Activated B cell treated with CpG ODN at 0.5 μM for 24 hours (primary cell): Measurements from ENCODE around the gene CTBS. TPM values are rescaled to one million over a fixed set of nuclear protein-coding genes. Genes with fewer than 3 reads are reported as not detected.
A peak's percentile ranks its signal among the peaks of the same experiment; 100 is the strongest.

Experiments
- ATAC-seq: fragments of 200-7000 bp; cut with Tn5 transposase; one replicate; pipeline ENCODE4 v1.10.0; 2021; ENCODE audit warnings: low read depth, mild to moderate bottlenecking, moderate library complexity
- CTCF ChIA-PET: fragments of 350-600 bp; sonication (Branson Sonifier 250); formaldehyde crosslinking; loops from one replicate; lab custom pipeline; 2021; ENCODE audit warnings: antibody characterized with exemption; lab: Charles Lee
- POLR2A ChIA-PET: fragments of 350-600 bp; sonication (Branson Sonifier 250); formaldehyde crosslinking; loops from one replicate; lab custom pipeline; 2021; ENCODE audit warnings: antibody characterized with exemption; lab: Charles Lee
- DNase-seq: peaks from one replicate; pipeline ENCODE4 v3.0.0; 2022
- H3K27ac Mint-ChIP-seq: one replicate; pipeline ENCODE4 v1.8.0; 2020; ENCODE audit warnings: mixed read lengths
- H3K27me3 Mint-ChIP-seq: one replicate; pipeline ENCODE4 v1.8.0; 2021; ENCODE audit warnings: mixed read lengths
- H3K36me3 Mint-ChIP-seq: one replicate; pipeline ENCODE4 v1.8.0; 2021; ENCODE audit warnings: low read depth, mixed read lengths
- H3K4me1 Mint-ChIP-seq: one replicate; pipeline ENCODE4 v1.8.0; 2021; ENCODE audit warnings: mixed read lengths
- H3K4me3 Mint-ChIP-seq: one replicate; pipeline ENCODE4 v1.8.0; 2020; ENCODE audit warnings: mild to moderate bottlenecking, mixed read lengths
- H3K9me3 Mint-ChIP-seq: one replicate; pipeline ENCODE4 v1.8.0; 2020; ENCODE audit warnings: mixed read lengths
- CTCF ChIP-seq: fragments of 200-600 bp; IDR thresholded peaks from one replicate; pipeline ENCODE4 v1.8.0; 2022; ENCODE audit warnings: antibody characterized with exemption, mild to moderate bottlenecking
- intact Hi-C: fragments of 100-400 bp; cut with micrococcal nuclease; formaldehyde crosslinking; loops from one replicate; pipeline ENCODE4 v1.15.1; 2024
- total RNA-seq: library from RNA; stranded (reverse); gene quantifications from 2 replicates; pipeline ENCODE4 v1.2.3, GENCODE V29; 2022

CTBS gene
- total RNA-seq, 1 donor from 2014 or later: 13.2 TPM

DNA sequence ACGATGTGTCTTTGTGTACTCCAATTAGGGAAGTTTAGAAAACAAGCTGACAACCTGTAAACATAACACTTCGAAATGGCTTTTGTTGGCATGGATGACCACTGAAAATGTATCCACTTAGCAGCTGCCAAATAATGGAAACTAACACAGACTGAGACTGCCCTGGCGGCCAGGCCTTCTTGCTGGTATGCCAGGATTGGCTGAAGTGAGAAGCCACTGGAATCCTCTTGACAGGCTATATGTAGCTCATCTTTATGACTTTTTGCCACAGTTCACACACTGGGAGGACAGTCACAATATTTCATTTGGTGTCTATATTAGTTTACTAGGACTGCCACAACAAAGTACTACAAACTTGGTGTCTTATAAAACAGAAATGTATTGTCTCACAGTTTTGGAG is 12.9 kb upstream of the CTBS start:
- intact Hi-C loops: no loop called here
- no peak overlapping the region for H3K27ac Mint-ChIP-seq
- H3K36me3 Mint-ChIP-seq: no peaks in the 10 kb centered on the region
- peaks cover 8% of the 10 kb centered on the region for H3K9me3 Mint-ChIP-seq
- no peak for DNase-seq
- ChIA-PET POLR2A (interaction anchor here (0.6 kb wide), 1 partner anchor 463 kb away, joined by 3 read pairs; no protein-coding TSS in a partner anchor), CTCF (interaction anchor here (1.3 kb wide), 1 partner anchor 21 kb away, joined by 3 read pairs; no protein-coding TSS in a partner anchor)
- no peaks in the 10 kb centered on the region for H3K27me3 Mint-ChIP-seq
- no peak for TF ChIP-seq CTCF
- ATAC-seq: no peak
- H3K4me1 Mint-ChIP-seq: peaks cover 24% of the 10 kb centered on the region
- H3K4me3 Mint-ChIP-seq: no peak overlapping the region

- DNase-seq: no peak
- no peak for ATAC-seq
- peaks cover 8% of the 10 kb centered on the region for H3K9me3 Mint-ChIP-seq
- no peak overlapping the region for H3K4me3 Mint-ChIP-seq
- peaks cover 24% of the 10 kb centered on the region for H3K4me1 Mint-ChIP-seq
- H3K27ac Mint-ChIP-seq: no peak overlapping the region
- no peaks in the 10 kb centered on the region for H3K36me3 Mint-ChIP-seq
- intact Hi-C loops: no loop called here
- H3K27me3 Mint-ChIP-seq: no peaks in the 10 kb centered on the region
- ChIA-PET CTCF (interaction anchor here (0.6 to 1.4 kb wide), 2 partner anchors 12 to 34 kb away, joined by 3 to 4 read pairs; partner anchors contain the start of gene CTBS), POLR2A (interaction anchor here (0.6 to 5.4 kb wide), 3 partner anchors 12 to 163 kb away, joined by 5 to 49 read pairs (median 7); partner anchors contain the start of gene CTBS)
- no peak for TF ChIP-seq CTCF
Measured at GRCh38 chr1:84585803-84586202, 11.6 kb upstream of the CTBS start.

DNA sequence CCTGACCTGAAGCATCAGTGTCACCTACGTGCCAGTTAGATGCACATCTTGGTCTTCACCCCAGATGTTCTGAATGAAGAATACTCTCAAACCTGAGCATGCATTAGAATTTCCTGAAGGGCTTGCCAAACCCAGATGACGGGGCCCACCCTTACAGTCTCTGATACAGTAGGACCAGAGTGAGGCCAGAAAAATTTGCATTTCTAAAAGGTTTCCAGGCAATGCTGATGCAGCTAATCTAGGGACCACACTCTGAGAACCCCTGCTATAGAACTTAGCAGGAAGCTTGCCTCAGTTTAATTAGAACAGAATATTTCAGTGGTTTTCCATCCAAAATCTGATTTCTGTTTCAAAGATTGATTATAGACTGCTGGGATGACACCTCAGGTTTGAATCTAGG is 9.9 kb upstream of the CTBS start:
- peaks cover 8% of the 10 kb centered on the region for H3K9me3 Mint-ChIP-seq
- H3K36me3 Mint-ChIP-seq: no peaks in the 10 kb centered on the region
- peak; percentile 57 for ATAC-seq
- no peak for TF ChIP-seq CTCF
- peak overlapping the region; percentile 72 for H3K27ac Mint-ChIP-seq
- ChIA-PET CTCF (interaction anchor here (1.0 kb wide), 1 partner anchor 36 kb away, joined by 4 read pairs; no protein-coding TSS in a partner anchor), POLR2A (interaction anchor here (1.5 to 5.4 kb wide), 2 partner anchors 10 to 78 kb away, joined by 9 to 49 read pairs; partner anchors contain the start of genes CTBS, GNG5 and SPATA1)
- peak overlapping the region; percentile 21 for H3K4me3 Mint-ChIP-seq
- intact Hi-C loops: no loop called here
- H3K4me1 Mint-ChIP-seq: peaks cover 24% of the 10 kb centered on the region
- no peaks in the 10 kb centered on the region for H3K27me3 Mint-ChIP-seq
- no peak for DNase-seq

GRCh38 chr1:84583648-84584047 is 9.4 kb upstream of the CTBS start:
- CTCF ChIA-PET: no interaction called here
- H3K27me3 Mint-ChIP-seq: no peaks in the 10 kb centered on the region
- peaks cover 8% of the 10 kb centered on the region for H3K9me3 Mint-ChIP-seq
- POLR2A ChIA-PET: interaction anchor here (0.6 to 5.4 kb wide), 3 partner anchors 10 to 285 kb away, joined by 3 to 49 read pairs (median 9); partner anchors contain the start of genes CTBS, GNG5 and SPATA1
- H3K27ac Mint-ChIP-seq: peak overlapping the region; percentile 72
- H3K4me1 Mint-ChIP-seq: peaks cover 24% of the 10 kb centered on the region
- TF ChIP-seq CTCF: no peak
- H3K36me3 Mint-ChIP-seq: no peaks in the 10 kb centered on the region
- intact Hi-C loops: loop anchor here (1.0 to 2.0 kb wide), 3 partner anchors 9 to 37 kb away; partner anchors contain the start of gene CTBS
- ATAC-seq: peak; percentile 16
- DNase-seq: no peak
- H3K4me3 Mint-ChIP-seq: peak overlapping the region; percentile 21

GRCh38 chr1:84582802-84583587 is 8.8 kb upstream of the CTBS start:
- Mint-ChIP-seq H3K9me3 (peaks cover 8% of the 10 kb centered on the region), H3K4me1 (peaks cover 24% of the 10 kb centered on the region), H3K36me3 (no peaks in the 10 kb centered on the region), H3K27me3 (no peaks in the 10 kb centered on the region), H3K4me3 (peak overlapping the region; percentile 21), H3K27ac (peak overlapping the region; percentile 72)
- TF ChIP-seq CTCF: no peak
- ATAC-seq (peak; percentile 88), DNase-seq (no peak)
- POLR2A ChIA-PET: interaction anchor here (0.6 to 5.4 kb wide), 3 partner anchors 9 to 285 kb away, joined by 3 to 49 read pairs (median 9); partner anchors contain the start of genes CTBS, GNG5 and SPATA1
- CTCF ChIA-PET: no interaction called here
- intact Hi-C loops: loop anchor here (1.0 to 2.0 kb wide), 3 partner anchors 9 to 38 kb away; partner anchors contain the start of gene CTBS
